Bronchial epithelial cell (primary cell): ENCODE measurements around the gene IL25. TPM values are rescaled to one million over a fixed set of nuclear protein-coding genes. Genes with fewer than 3 reads are reported as not detected.
A peak's percentile ranks its signal among the peaks of the same experiment; 100 is the strongest.
"Not testable (repeated sequence)": the region's sequence is repeated elsewhere in the genome, so short reads cannot be mapped to it uniquely, and the experiment has no call there.

Source experiments
- DNase-seq: peaks from one replicate; pipeline ENCODE4 v3.0.0-alpha.2; 2010; ENCODE audit warnings: low read depth
- FAIRE-seq: peaks from 2 replicates; lab custom pipeline; 2011; peaks lifted over from hg19 to GRCh38; lab: Jason Lieb, UNC
- H3K27me3 ChIP-seq: 2 replicates; pipeline ENCODE4 v1.5.1; 2011; ENCODE audit warnings: low read length; ENCODE audit not compliant: control insufficient read depth, insufficient read depth
- H3K36me3 ChIP-seq: 2 replicates; pipeline ENCODE4 v1.5.1; 2011; ENCODE audit warnings: low read length; ENCODE audit not compliant: control insufficient read depth, insufficient read depth
- H3K4me3 ChIP-seq: 2 replicates; pipeline ENCODE4 v1.5.1; 2011; ENCODE audit warnings: mild to moderate bottlenecking, low read depth, low read length, control low read depth
- CTCF ChIP-seq: IDR thresholded peaks from 2 replicates; pipeline ENCODE4 v1.5.1; 2011; ENCODE audit warnings: mild to moderate bottlenecking, moderate library complexity, low read length, control low read depth, inconsistent platforms; ENCODE audit not compliant: insufficient read depth, severe bottlenecking
- total RNA-seq: library from RNA; depleted of rRNA; stranded (reverse); fragments of >200 nt; gene quantifications from 2 replicates; pipeline ENCODE4 v1.2.1, GENCODE V29; 2014

The IL25 gene
- total RNA-seq, 1 donor from 2014 or later = not detected

- Histone ChIP-seq H3K4me3 (no peak overlapping the region), H3K36me3 (no peaks in the 10 kb centered on the region), H3K27me3 (peaks cover 3% of the 10 kb centered on the region)
- DNase-seq (no peak), FAIRE-seq (peak; percentile 76)
- TF ChIP-seq CTCF = no peak
These were observed 42.6 kb downstream of the IL25 start for GRCh38 chr14:23414906-23415820.

- H3K27me3 ChIP-seq = peaks cover 3% of the 10 kb centered on the region
- no peak overlapping the region for H3K4me3 ChIP-seq
- no peak for TF ChIP-seq CTCF
- FAIRE-seq = no peak
- DNase-seq = no peak
- H3K36me3 ChIP-seq = no peaks in the 10 kb centered on the region
These were observed 43.5 kb downstream of the IL25 start for GRCh38 chr14:23415821-23416778.

- Histone ChIP-seq H3K4me3 (no peak overlapping the region), H3K36me3 (no peaks in the 10 kb centered on the region), H3K27me3 (peaks cover 3% of the 10 kb centered on the region)
- DNase-seq (no peak), FAIRE-seq (no peak)
- no peak for TF ChIP-seq CTCF
These were observed 44.2 kb downstream of the IL25 start for GRCh38 chr14:23416801-23417200.

GRCh38 chr14:23417269-23417668 lies 44.7 kb downstream of the IL25 start:
- DNase-seq, H3K27me3 ChIP-seq, H3K36me3 ChIP-seq, H3K4me3 ChIP-seq: not testable (repeated sequence)
- peak; percentile 93 for FAIRE-seq

GRCh38 chr14:23418021-23418420 lies 45.4 kb downstream of the IL25 start:
- no peak for FAIRE-seq
- H3K4me3 ChIP-seq = no peak overlapping the region
- H3K27me3 ChIP-seq = peaks cover 6% of the 10 kb centered on the region
- no peak for TF ChIP-seq CTCF
- H3K36me3 ChIP-seq = no peaks in the 10 kb centered on the region
- DNase-seq = no peak

GRCh38 chr14:23419646-23420045 lies 47.0 kb downstream of the IL25 start:
- not testable (repeated sequence) for H3K36me3 ChIP-seq, FAIRE-seq, H3K4me3 ChIP-seq, DNase-seq, H3K27me3 ChIP-seq
